Osteocyte (in vitro differentiated cells): ENCODE measurements around the gene SERPINI2. TPM values are rescaled to one million over a fixed set of nuclear protein-coding genes. Genes with fewer than 3 reads are reported as not detected.

Experiments used
- DNase-seq: peaks from one replicate; pipeline ENCODE4 v3.0.0; 2021; ENCODE audit warnings: mixed read lengths; ENCODE audit not compliant: unreplicated experiment; ENCODE audit errors: extremely low spot score
- H3K27ac Mint-ChIP-seq: one replicate; pipeline ENCODE4 v1.8.0; 2021; ENCODE audit warnings: mild to moderate bottlenecking, mixed read lengths; ENCODE audit not compliant: unreplicated experiment
- H3K27me3 Mint-ChIP-seq: one replicate; pipeline ENCODE4 v1.8.0; 2021; ENCODE audit warnings: mixed read lengths; ENCODE audit not compliant: unreplicated experiment
- H3K36me3 Mint-ChIP-seq: one replicate; pipeline ENCODE4 v1.8.0; 2021; ENCODE audit warnings: mixed read lengths; ENCODE audit not compliant: unreplicated experiment
- H3K4me1 Mint-ChIP-seq: one replicate; pipeline ENCODE4 v1.8.0; 2021; ENCODE audit warnings: mixed read lengths; ENCODE audit not compliant: unreplicated experiment
- H3K4me3 Mint-ChIP-seq: one replicate; pipeline ENCODE4 v1.8.0; 2021; ENCODE audit warnings: mild to moderate bottlenecking, moderate library complexity, mixed read lengths; ENCODE audit not compliant: unreplicated experiment
- H3K9me3 Mint-ChIP-seq: one replicate; pipeline ENCODE4 v1.8.0; 2021; ENCODE audit warnings: mixed read lengths; ENCODE audit not compliant: unreplicated experiment
- CTCF ChIP-seq: fragments of 200-600 bp; sonication (generic); IDR thresholded peaks from 2 replicates; pipeline ENCODE4 v1.5.0; 2021; ENCODE audit warnings: antibody characterized with exemption, mild to moderate bottlenecking, moderate library complexity
- total RNA-seq: library from RNA; stranded (reverse); gene quantifications from 2 replicates; pipeline ENCODE4 v1.2.1, GENCODE V29; 2021

The SERPINI2 gene
- total RNA-seq, 1 donor from 2014 or later = not detected

GRCh38 chr3:167487556-167487955, 13.7 kb upstream of the SERPINI2 start:
- H3K27me3 Mint-ChIP-seq = no peaks in the 10 kb centered on the region
- H3K9me3 Mint-ChIP-seq = peaks cover 3% of the 10 kb centered on the region
- DNase-seq = no peak
- H3K27ac Mint-ChIP-seq = no peak overlapping the region
- no peaks in the 10 kb centered on the region for H3K4me1 Mint-ChIP-seq
- no peaks in the 10 kb centered on the region for H3K36me3 Mint-ChIP-seq
- TF ChIP-seq CTCF = no peak
- no peak overlapping the region for H3K4me3 Mint-ChIP-seq

GRCh38 chr3:167484551-167484950, 10.7 kb upstream of the SERPINI2 start:
- Mint-ChIP-seq H3K9me3 (peaks cover 3% of the 10 kb centered on the region), H3K36me3 (no peaks in the 10 kb centered on the region), H3K4me1 (no peaks in the 10 kb centered on the region), H3K4me3 (no peak overlapping the region), H3K27ac (no peak overlapping the region), H3K27me3 (no peaks in the 10 kb centered on the region)
- no peak for DNase-seq
- TF ChIP-seq CTCF = no peak

DNA sequence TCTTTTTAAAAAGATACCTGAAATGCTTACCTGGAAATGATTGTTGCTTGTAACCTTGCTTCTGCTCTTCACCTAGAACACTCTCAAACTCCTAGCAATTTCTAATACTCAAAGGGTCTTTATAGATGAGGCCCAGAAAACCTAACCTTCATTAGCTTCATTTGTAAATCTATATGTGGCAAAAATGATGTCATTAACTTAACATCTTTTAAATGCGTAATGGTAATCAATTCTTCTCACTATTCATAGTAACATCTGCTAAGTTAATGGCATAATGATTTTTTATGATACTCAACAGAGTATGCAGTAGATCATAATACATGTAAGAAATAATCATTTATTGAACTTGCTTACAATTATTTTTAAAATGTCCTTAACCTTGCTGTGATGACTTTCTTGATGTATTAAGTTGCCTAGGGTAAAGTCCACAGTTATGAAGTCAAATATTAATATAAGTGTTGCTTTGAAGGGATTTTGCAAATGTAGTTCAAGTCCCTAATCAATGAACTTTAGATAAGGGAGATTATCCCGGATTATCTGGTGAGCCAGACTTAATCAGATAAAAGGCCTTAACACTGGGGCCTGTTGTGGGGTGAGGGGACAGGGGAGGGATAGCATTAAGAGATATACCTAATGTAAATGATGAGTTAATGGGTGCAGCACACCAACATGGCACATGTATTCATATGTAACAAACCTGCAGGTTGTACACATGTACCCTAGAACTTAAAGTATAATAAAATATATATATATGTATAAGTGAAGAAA, 10.1 kb upstream of the SERPINI2 start:
- Mint-ChIP-seq H3K36me3 (no peaks in the 10 kb centered on the region), H3K4me3 (no peak overlapping the region)

GRCh38 chr3:167481164-167481563, 7.3 kb upstream of the SERPINI2 start:
- Mint-ChIP-seq H3K4me1 (no peaks in the 10 kb centered on the region), H3K9me3 (no peaks in the 10 kb centered on the region), H3K4me3 (no peak overlapping the region), H3K27ac (no peak overlapping the region), H3K27me3 (no peaks in the 10 kb centered on the region), H3K36me3 (no peaks in the 10 kb centered on the region)
- no peak for DNase-seq
- no peak for TF ChIP-seq CTCF

More for the DNA sequence above, 10.1 kb upstream of the SERPINI2 start:
- no peak overlapping the region for H3K27ac Mint-ChIP-seq
- no peak for DNase-seq
- H3K4me1 Mint-ChIP-seq = no peaks in the 10 kb centered on the region
- H3K27me3 Mint-ChIP-seq = no peaks in the 10 kb centered on the region
- no peak for TF ChIP-seq CTCF
- H3K9me3 Mint-ChIP-seq = peaks cover 3% of the 10 kb centered on the region

DNA sequence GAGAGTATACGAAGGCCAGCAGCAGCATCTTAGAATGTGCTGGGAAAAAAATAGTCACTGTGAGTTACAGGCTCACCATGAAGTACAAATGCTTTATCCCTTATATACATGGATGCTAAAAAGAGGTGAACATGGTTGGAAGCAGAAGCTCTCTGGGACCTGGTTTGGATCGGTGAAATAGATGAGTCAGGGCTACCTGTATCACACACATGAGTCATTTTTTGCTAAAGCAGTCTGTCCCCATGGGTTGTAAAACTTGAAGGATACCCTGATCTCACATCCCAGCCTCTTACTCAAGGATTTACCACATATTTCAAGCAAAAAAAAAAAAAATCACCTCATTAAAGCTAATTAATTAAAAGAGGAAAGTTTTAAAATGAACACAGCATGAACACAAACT, 6.9 kb upstream of the SERPINI2 start:
- Mint-ChIP-seq H3K9me3 (no peaks in the 10 kb centered on the region), H3K4me3 (no peak overlapping the region), H3K36me3 (no peaks in the 10 kb centered on the region), H3K27ac (no peak overlapping the region), H3K27me3 (no peaks in the 10 kb centered on the region), H3K4me1 (no peaks in the 10 kb centered on the region)
- no peak for TF ChIP-seq CTCF
- DNase-seq = no peak
